Activated naive CD4-positive, alpha-beta T cell treated with anti-CD3 and anti-CD28 coated beads, Interleukin-2, amount 50 U/mL, for 16 hours (primary cell): ENCODE results near the gene CITED2.

Source experiments
- DNase-seq: peaks from one replicate; pipeline ENCODE4 v3.0.0-alpha.2; 2020

The CITED2 gene

DNA sequence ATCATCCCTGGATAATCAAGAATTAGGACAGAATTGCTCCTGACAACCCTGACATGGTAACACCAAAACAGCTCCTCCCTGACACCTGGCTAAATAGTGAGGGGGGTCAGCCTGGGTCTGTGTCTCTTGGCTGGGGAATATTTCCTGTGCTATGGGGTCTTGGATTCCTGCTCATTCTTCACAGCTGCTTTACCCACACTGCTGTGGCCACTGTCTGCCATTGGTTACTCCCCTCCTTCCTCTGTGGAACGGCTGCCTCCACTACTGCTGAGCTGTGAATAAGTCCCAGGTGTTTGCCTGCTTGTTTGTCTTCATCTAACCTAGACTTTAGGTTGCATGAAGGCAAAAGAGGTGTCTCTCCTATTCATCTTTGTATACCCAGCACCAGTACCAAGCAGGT, 48.8 kb downstream of the CITED2 start:
- DNase-seq, result no peak

DNA sequence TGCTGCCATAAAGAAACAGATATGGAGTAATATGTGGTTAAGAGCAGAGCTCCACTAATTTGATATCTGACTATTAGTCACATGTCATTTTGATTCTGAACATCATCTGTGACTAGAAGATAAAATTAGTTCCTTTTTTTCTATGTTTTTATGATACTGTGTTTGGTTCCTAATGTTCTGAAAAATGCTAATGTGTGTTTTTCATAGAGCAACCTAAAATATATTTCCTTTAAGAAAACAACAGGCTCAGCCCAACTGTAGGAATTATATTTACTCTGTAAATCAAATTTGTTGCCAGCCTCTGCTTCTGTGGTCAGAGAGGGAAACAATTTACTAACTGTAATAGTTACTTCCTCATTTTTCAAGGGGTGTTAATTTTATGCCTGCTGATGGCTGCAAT, 49.3 kb downstream of the CITED2 start:
- DNase-seq, result no peak

DNA sequence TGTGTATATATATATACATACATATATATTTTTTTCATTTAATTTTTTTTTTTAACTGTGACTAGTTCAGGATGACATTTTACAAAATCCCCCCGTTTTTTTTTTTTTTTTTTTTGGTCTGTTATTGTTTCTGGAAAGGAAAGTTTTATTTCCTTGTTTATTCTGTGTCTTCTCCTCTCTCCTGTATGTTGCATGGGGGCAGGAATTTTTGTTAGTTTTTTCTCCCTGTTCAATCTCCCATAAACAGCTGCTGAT, 50.2 kb downstream of the CITED2 start:
- DNase-seq, result no peak

DNA sequence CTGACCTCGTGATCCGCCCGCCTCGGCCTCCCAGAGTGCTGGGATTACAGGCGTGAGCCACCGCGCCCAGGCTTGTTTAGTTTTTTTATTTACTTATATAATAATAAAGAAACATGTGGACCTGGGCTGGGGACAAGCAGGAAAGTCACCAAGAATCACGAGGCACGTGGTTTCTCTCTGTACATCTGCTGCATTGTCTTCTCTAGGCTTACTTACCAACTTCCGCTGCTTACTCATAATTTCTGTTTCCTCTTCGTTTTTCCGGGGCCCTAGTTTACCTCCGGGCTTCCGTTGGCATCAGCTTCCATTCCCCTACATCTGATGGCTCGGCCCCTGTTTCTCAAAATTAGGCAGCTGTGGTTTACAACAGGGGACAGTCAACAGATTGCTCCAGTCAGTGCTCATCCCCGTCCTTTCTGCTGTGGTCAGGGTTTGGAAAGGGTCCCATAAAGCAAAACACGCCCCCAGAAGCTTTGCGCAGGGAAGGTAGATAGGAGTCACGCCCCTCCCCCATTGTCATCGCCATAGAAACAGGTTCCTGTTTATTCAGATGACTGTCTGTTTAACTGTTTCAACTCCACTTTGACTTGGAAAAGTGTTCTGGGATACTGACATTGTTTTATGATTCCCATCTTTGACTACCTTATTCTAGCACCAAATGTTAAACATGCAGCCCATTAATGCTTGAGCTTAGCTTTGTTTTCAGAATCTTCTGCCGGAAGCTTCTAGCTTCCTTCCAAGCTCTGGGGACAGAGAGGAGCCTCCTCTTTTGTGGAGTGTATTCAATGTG, 50.7 kb downstream of the CITED2 start:
- peak; percentile 76 for DNase-seq
